Neural progenitor cell (in vitro differentiated cells): ENCODE measurements around the gene PRRG1.

ENCODE experiments used
- EZH2phosphoT487 ChIP-seq: fragments of 200-600 bp; sonication (generic); IDR thresholded peaks from 2 replicates; pipeline ENCODE4 v1.6.1; 2017; ENCODE audit warnings: antibody characterized with exemption
- TF ChIP-seq, protein P1 (sequence below): fragments of 200-600 bp; sonication (generic); IDR thresholded peaks from 2 replicates; pipeline ENCODE4 v1.5.1; 2017; ENCODE audit warnings: antibody characterized with exemption, mild to moderate bottlenecking

DNA sequence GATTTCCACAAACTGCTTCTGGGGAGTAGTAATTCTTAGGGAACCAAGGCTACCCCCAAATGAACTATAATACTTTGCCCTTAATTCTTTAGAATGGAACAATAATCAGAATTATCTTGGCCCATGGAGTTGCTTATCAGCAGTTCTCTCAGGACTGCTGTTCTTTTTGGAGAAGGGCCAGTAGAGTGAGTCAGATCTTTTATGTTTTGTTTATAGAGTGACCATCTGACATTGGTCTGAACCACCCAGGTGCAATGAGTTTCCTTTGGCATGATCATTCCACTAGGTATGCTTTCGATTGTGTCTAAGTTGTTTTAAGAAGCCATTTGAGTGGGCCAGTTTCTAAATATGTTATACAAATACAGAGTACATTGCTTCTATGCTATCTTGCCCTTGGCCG, 31.8 kb downstream of the PRRG1 start:
- no peak for TF ChIP-seq EZH2phosphoT487
- TF ChIP-seq, protein P1, sequence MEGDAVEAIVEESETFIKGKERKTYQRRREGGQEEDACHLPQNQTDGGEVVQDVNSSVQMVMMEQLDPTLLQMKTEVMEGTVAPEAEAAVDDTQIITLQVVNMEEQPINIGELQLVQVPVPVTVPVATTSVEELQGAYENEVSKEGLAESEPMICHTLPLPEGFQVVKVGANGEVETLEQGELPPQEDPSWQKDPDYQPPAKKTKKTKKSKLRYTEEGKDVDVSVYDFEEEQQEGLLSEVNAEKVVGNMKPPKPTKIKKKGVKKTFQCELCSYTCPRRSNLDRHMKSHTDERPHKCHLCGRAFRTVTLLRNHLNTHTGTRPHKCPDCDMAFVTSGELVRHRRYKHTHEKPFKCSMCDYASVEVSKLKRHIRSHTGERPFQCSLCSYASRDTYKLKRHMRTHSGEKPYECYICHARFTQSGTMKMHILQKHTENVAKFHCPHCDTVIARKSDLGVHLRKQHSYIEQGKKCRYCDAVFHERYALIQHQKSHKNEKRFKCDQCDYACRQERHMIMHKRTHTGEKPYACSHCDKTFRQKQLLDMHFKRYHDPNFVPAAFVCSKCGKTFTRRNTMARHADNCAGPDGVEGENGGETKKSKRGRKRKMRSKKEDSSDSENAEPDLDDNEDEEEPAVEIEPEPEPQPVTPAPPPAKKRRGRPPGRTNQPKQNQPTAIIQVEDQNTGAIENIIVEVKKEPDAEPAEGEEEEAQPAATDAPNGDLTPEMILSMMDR, result no peak
